GM19372 (cell line): Measurements from ENCODE around the gene GUCY2F.

Experiments used
- ATAC-seq: cut with Tn5 transposase; IDR thresholded peaks from one replicate; pipeline ENCODE4 v1.9.1; 2021; ENCODE audit warnings: mild to moderate bottlenecking, low read depth, moderate library complexity; ENCODE audit not compliant: unreplicated experiment

The GUCY2F gene

GRCh38 chrX:109481986-109482385 is at the start of gene GUCY2F:
TSS of gene GUCY2F (minus strand) at chrX:109482086. CDS start at chrX:109475936, 6,150 bp downstream.
- ATAC-seq: no peak

- no peak for ATAC-seq
These were observed 37.1 kb upstream of the GUCY2F start for GRCh38 chrX:109519001-109519400.

- ATAC-seq: no peak
These were observed 29.2 kb upstream of the GUCY2F start for GRCh38 chrX:109511113-109511512.

- ATAC-seq: no peak
These were observed 27.0 kb upstream of the GUCY2F start for GRCh38 chrX:109508915-109509314.

GRCh38 chrX:109501176-109501575 is 19.3 kb upstream of the GUCY2F start:
- ATAC-seq: no peak

GRCh38 chrX:109498434-109498833 is 16.5 kb upstream of the GUCY2F start:
- no peak for ATAC-seq

- no peak for ATAC-seq
These were observed 7.3 kb upstream of the GUCY2F start for GRCh38 chrX:109489174-109489573.

GRCh38 chrX:109487640-109488039 is 5.8 kb upstream of the GUCY2F start:
- ATAC-seq: no peak

GRCh38 chrX:109485470-109486340 is 3.8 kb upstream of the GUCY2F start:
- no peak for ATAC-seq

GRCh38 chrX:109484886-109485285 is 3.0 kb upstream of the GUCY2F start:
- ATAC-seq: no peak

GRCh38 chrX:109475174-109475891 is 6.6 kb downstream of the GUCY2F start:
- ATAC-seq: no peak

GRCh38 chrX:109472939-109473735 is 8.7 kb downstream of the GUCY2F start:
- no peak for ATAC-seq

- ATAC-seq: no peak
These were observed 17.7 kb downstream of the GUCY2F start for GRCh38 chrX:109464231-109464630.

GRCh38 chrX:109463784-109464183 is 18.1 kb downstream of the GUCY2F start:
- no peak for ATAC-seq

- no peak for ATAC-seq
These were observed 33.5 kb downstream of the GUCY2F start for GRCh38 chrX:109448282-109448938.

- no peak for ATAC-seq
These were observed 40.6 kb downstream of the GUCY2F start for GRCh38 chrX:109441266-109441665.

- ATAC-seq: peak; percentile 57
These were observed 41.4 kb downstream of the GUCY2F start for GRCh38 chrX:109440475-109440874.

GRCh38 chrX:109409181-109409580 is 72.7 kb downstream of the GUCY2F start:
- no peak for ATAC-seq

GRCh38 chrX:109403922-109404321 is 78.0 kb downstream of the GUCY2F start:
- ATAC-seq: no peak

- no peak for ATAC-seq
These were observed 82.1 kb downstream of the GUCY2F start for GRCh38 chrX:109399831-109400230.
